WERI-Rb-1 (cell line): ENCODE measurements around the gene SAMD5.

Experiments used
- DNase-seq: peaks from one replicate; pipeline ENCODE4 v3.0.0-alpha.2; 2020
- H3K27ac ChIP-seq: fragments of 250-450 bp; sonication (Bioruptor Pico); 2 replicates; pipeline ENCODE4 v1.5.1; 2020; ENCODE audit warnings: mild to moderate bottlenecking, moderate library complexity
- H3K27me3 ChIP-seq: fragments of 250-450 bp; sonication (Bioruptor Pico); 2 replicates; pipeline ENCODE4 v1.5.1; 2021; ENCODE audit warnings: mild to moderate bottlenecking, low read depth, moderate library complexity; ENCODE audit not compliant: insufficient read depth, severe bottlenecking
- H3K36me3 ChIP-seq: fragments of 250-450 bp; sonication (Bioruptor Pico); 2 replicates; pipeline ENCODE4 v1.5.1; 2020; ENCODE audit warnings: mild to moderate bottlenecking, moderate library complexity
- H3K4me3 ChIP-seq: 2 replicates; pipeline ENCODE4 v1.5.1; 2011; ENCODE audit warnings: low read depth, mild to moderate bottlenecking, control low read depth, low read length
- H3K9me3 ChIP-seq: fragments of 250-450 bp; sonication (Bioruptor Pico); 2 replicates; pipeline ENCODE4 v1.5.1; 2021; ENCODE audit warnings: mild to moderate bottlenecking, moderate library complexity; ENCODE audit not compliant: severe bottlenecking
- CTCF ChIP-seq: IDR thresholded peaks from 2 replicates; pipeline ENCODE4 v1.5.1; 2011; ENCODE audit warnings: low read depth, mild to moderate bottlenecking, control low read depth, inconsistent platforms, low read length

The SAMD5 gene

GRCh38 chr6:147570681-147571080 is 62.2 kb downstream of the SAMD5 start:
- TF ChIP-seq CTCF, result no peak
- no peak overlapping the region for H3K27ac ChIP-seq
- H3K9me3 ChIP-seq, result no peaks in the 10 kb centered on the region
- DNase-seq, result no peak
- no peak overlapping the region for H3K4me3 ChIP-seq
- H3K36me3 ChIP-seq, result no peaks in the 10 kb centered on the region
- H3K27me3 ChIP-seq, result no peaks in the 10 kb centered on the region

DNA sequence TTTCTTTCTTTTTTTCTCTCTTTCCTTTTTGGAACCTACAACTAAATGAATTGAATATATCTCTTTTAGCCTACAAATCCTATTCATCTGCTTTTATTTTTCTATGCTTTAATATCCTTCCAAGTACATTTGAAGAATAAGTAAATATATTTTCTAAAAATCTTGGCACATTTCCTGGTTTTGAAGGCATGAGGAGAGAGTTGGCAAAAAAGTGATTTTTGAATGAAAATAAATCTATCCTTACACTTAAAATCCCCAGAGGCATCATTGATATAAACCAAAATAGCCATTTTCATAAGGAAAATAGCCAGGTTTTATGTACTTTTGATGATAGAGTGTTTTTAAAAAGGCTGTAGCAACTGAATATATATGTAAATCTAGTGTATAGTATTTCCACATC is 69.0 kb downstream of the SAMD5 start:
- DNase-seq, result no peak
- Histone ChIP-seq H3K27me3 (no peaks in the 10 kb centered on the region), H3K9me3 (no peaks in the 10 kb centered on the region), H3K4me3 (no peak overlapping the region), H3K36me3 (no peaks in the 10 kb centered on the region), H3K27ac (no peak overlapping the region)
- no peak for TF ChIP-seq CTCF

- DNase-seq, result no peak
- no peak for TF ChIP-seq CTCF
- H3K4me3 ChIP-seq, result no peak overlapping the region
- H3K27me3 ChIP-seq, result no peaks in the 10 kb centered on the region
- no peaks in the 10 kb centered on the region for H3K36me3 ChIP-seq
- H3K27ac ChIP-seq, result no peak overlapping the region
- no peaks in the 10 kb centered on the region for H3K9me3 ChIP-seq
Measured at GRCh38 chr6:147578159-147578558, 69.7 kb downstream of the SAMD5 start.

DNA sequence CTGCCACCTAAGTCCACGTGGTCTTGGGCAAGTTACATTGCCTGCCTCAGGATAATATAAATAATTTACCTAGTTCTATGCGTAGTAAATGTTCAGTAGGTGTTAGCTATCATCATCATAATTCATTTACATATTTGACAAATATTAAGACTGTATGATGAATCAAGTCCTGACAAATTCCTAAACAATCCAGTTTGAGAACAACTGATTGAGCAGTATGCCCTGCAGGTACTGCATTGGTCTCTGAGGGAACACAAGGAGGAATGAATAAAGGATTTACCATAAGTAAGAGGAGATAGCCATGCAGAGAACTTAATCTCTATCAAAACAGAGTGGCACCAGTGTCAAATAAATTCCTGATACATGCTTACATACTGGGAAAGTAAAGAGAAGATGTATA is 70.4 kb downstream of the SAMD5 start:
- no peak overlapping the region for H3K4me3 ChIP-seq
- H3K27me3 ChIP-seq, result no peaks in the 10 kb centered on the region
- no peak for TF ChIP-seq CTCF
- no peaks in the 10 kb centered on the region for H3K9me3 ChIP-seq
- no peaks in the 10 kb centered on the region for H3K36me3 ChIP-seq
- no peak for DNase-seq
- H3K27ac ChIP-seq, result no peak overlapping the region

DNA sequence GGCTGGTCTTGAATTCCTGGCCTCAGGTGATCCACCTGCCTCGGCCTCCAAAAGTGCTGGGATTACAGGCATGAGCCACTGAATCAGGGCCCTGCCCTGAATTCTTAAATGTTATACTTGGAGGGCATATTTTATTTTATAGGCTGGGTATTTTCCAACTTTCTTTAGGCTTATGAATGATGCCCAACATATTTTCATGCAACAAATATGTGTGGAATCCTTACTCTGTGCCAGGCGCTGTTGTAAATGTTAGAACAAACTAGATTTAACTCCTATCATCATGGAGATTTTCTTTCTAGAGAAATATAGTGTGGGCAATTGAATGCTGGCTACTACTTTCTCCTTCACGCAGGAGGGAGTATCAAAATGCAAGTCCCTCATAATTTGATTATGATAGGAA is 71.2 kb downstream of the SAMD5 start:
- Histone ChIP-seq H3K27ac (no peak overlapping the region), H3K27me3 (no peaks in the 10 kb centered on the region), H3K36me3 (no peaks in the 10 kb centered on the region), H3K9me3 (no peaks in the 10 kb centered on the region), H3K4me3 (no peak overlapping the region)
- no peak for TF ChIP-seq CTCF
- DNase-seq, result no peak

GRCh38 chr6:147582991-147583390 is 74.5 kb downstream of the SAMD5 start:
- no peak for DNase-seq
- Histone ChIP-seq H3K4me3 (no peak overlapping the region), H3K27me3 (no peaks in the 10 kb centered on the region), H3K36me3 (no peaks in the 10 kb centered on the region), H3K9me3 (no peaks in the 10 kb centered on the region), H3K27ac (no peak overlapping the region)
- TF ChIP-seq CTCF, result no peak
